PFSK-1 (cell line): ENCODE results near the gene PTPRN2.

Experiments used
- SIN3A ChIP-seq: IDR thresholded peaks from 2 replicates; pipeline ENCODE4 v1.6.1; 2012; ENCODE audit warnings: mild to moderate bottlenecking, low read length, moderate library complexity, borderline replicate concordance; ENCODE audit not compliant: insufficient read depth
- TAF1 ChIP-seq: IDR thresholded peaks from 2 replicates; pipeline ENCODE4 v1.6.1; 2012; ENCODE audit warnings: low read length, control low read depth, borderline replicate concordance; ENCODE audit not compliant: insufficient read depth

GRCh38 chr7:157499835-157500153 is 1087.8 kb downstream of the PTPRN2 start:
- TF ChIP-seq TAF1 (no peak), SIN3A (no peak)
